A673 (cell line): ENCODE results near the gene MYO18B. TPM values are rescaled to one million over a fixed set of nuclear protein-coding genes. Genes with fewer than 3 reads are reported as not detected.

ENCODE experiments used
- BruUV-seq: library from RNA; stranded (reverse); fragments of 400-500 nt; replicated peaks from 2 replicates; lab custom pipeline; 2021; lab: Mats Ljungman, UMichigan
- CTCF ChIA-PET: fragments of 300-600 bp; sonication (Branson Sonifier 250); formaldehyde crosslinking; loops from one replicate; lab custom pipeline; 2022; ENCODE audit warnings: antibody characterized with exemption; lab: Charles Lee
- POLR2A ChIA-PET: fragments of 300-600 bp; sonication (Branson Sonifier 250); formaldehyde crosslinking; loops from one replicate; lab custom pipeline; 2022; ENCODE audit warnings: antibody characterized with exemption; ENCODE audit not compliant: low non-redundant PET; lab: Charles Lee
- DNase-seq: peaks from one replicate; pipeline ENCODE4 v3.0.0-alpha.2; 2015; ENCODE audit warnings: low spot score
- H3K27ac ChIP-seq: fragments of 200-600 bp; sonication (generic); 2 replicates; pipeline ENCODE4 v1.5.1; 2016; ENCODE audit warnings: mixed run types, low read depth, mild to moderate bottlenecking, mixed read lengths, antibody characterized with exemption, low read length; ENCODE audit not compliant: poor library complexity, severe bottlenecking
- H3K27me3 ChIP-seq: fragments of 200-600 bp; sonication (generic); replicated peaks from 2 replicates; pipeline ENCODE4 v1.6.1; 2017; ENCODE audit warnings: mixed run types, low read depth, mild to moderate bottlenecking, mixed read lengths, antibody characterized with exemption, low read length; ENCODE audit not compliant: insufficient read depth, poor library complexity
- H3K36me3 ChIP-seq: fragments of 200-600 bp; sonication (generic); 2 replicates; pipeline ENCODE4 v1.6.1; 2016; ENCODE audit warnings: mixed run types, mild to moderate bottlenecking, mixed read lengths, antibody characterized with exemption, low read length; ENCODE audit not compliant: insufficient read depth, poor library complexity, severe bottlenecking
- H3K4me1 ChIP-seq: fragments of 200-600 bp; sonication (generic); 2 replicates; pipeline ENCODE4 v1.6.1; 2017; ENCODE audit warnings: mixed run types, mild to moderate bottlenecking, mixed read lengths, antibody characterized with exemption, low read length; ENCODE audit not compliant: insufficient read depth, poor library complexity, severe bottlenecking
- H3K4me3 ChIP-seq: fragments of 200-600 bp; sonication (generic); 2 replicates; pipeline ENCODE4 v1.5.1; 2016; ENCODE audit warnings: low read depth, mixed run types, mild to moderate bottlenecking, mixed read lengths, low read length; ENCODE audit not compliant: poor library complexity, severe bottlenecking
- H3K9me3 ChIP-seq: fragments of 200-600 bp; sonication (generic); 2 replicates; pipeline ENCODE4 v1.6.1; 2016; ENCODE audit warnings: mixed run types, low read depth, mild to moderate bottlenecking, mixed read lengths, antibody characterized with exemption, low read length; ENCODE audit not compliant: poor library complexity, severe bottlenecking
- EZH2 ChIP-seq: fragments of 200-600 bp; sonication (generic); IDR thresholded peaks from 2 replicates; pipeline ENCODE4 v1.6.1; 2017; ENCODE audit warnings: borderline replicate concordance, low read depth, mild to moderate bottlenecking, mixed read lengths, antibody characterized with exemption, low read length; ENCODE audit not compliant: poor library complexity, severe bottlenecking
- intact Hi-C: fragments of 100-400 bp; cut with micrococcal nuclease; formaldehyde crosslinking; loops from one replicate; pipeline ENCODE4 v1.10.0; 2022; ENCODE audit not compliant: unreplicated experiment
- total RNA-seq: library from RNA; stranded (reverse); gene quantifications from 2 replicates; pipeline ENCODE4 v1.2.3, GENCODE V29; 2021
- TF ChIP-seq, protein P1 (sequence below): fragments of 300-800, 200-600 bp; sonication (generic); conservative IDR thresholded peaks from 2 replicates; pipeline ENCODE4 v1.5.1; 2017; ENCODE audit warnings: low read depth, mild to moderate bottlenecking, antibody characterized with exemption, low read length, moderate library complexity, mixed read lengths

Gene MYO18B
- total RNA-seq, 1 experiment from 2014 or later = not detected

DNA sequence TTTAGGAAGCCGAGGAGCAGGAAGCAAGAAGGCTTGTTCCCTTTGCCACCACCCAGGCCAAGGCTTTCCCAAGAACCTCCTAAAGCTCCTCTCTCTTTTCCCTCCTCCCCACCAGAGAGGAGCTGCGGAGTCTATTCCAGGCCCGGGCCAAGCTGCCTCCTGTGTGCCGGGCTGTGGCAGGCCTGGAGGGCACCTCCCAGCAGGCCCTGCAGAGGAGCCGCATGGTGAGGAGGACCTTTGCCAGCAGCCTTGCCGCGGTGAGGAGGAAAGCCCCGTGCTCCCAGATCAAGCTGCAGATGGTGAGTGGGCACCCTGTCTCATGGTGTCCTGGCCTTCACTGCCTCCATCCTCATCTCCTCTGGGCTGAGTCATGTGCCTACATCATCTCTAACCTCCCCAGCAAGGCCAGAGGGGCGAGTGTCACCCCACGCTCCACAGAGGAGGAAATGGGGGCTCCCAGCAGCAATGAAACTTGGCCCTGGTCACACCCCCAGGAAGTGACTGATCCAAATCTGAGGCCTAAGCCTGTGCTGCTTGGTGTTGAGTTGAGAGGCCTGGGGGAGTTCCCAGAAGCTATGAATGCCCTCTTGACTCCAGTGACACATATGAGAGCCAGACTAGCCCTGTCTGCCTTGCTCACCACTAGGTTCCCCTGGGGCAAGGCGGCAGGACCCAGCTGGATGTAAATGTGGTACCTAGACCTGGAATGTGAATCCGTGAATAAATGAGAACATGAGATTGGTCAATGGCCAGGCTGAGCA is 104.2 kb downstream of the MYO18B start:
- no peaks in the 10 kb centered on the region for H3K4me1 ChIP-seq
- H3K36me3 ChIP-seq = no peaks in the 10 kb centered on the region
- no peak for DNase-seq
- TF ChIP-seq EZH2 = no peak
- TF ChIP-seq, protein P1, sequence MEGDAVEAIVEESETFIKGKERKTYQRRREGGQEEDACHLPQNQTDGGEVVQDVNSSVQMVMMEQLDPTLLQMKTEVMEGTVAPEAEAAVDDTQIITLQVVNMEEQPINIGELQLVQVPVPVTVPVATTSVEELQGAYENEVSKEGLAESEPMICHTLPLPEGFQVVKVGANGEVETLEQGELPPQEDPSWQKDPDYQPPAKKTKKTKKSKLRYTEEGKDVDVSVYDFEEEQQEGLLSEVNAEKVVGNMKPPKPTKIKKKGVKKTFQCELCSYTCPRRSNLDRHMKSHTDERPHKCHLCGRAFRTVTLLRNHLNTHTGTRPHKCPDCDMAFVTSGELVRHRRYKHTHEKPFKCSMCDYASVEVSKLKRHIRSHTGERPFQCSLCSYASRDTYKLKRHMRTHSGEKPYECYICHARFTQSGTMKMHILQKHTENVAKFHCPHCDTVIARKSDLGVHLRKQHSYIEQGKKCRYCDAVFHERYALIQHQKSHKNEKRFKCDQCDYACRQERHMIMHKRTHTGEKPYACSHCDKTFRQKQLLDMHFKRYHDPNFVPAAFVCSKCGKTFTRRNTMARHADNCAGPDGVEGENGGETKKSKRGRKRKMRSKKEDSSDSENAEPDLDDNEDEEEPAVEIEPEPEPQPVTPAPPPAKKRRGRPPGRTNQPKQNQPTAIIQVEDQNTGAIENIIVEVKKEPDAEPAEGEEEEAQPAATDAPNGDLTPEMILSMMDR = no peak
- no TSS peak for BruUV-seq
- H3K27ac ChIP-seq = no peak overlapping the region
- ChIA-PET CTCF (interaction anchor here (0.7 kb wide), 1 partner anchor 403 kb away, joined by 3 read pairs; no protein-coding TSS in a partner anchor), POLR2A (no interaction called here)
- H3K27me3 ChIP-seq = no peaks in the 10 kb centered on the region
- H3K9me3 ChIP-seq = no peaks in the 10 kb centered on the region
- no peak overlapping the region for H3K4me3 ChIP-seq
- intact Hi-C loops = no loop called here

DNA sequence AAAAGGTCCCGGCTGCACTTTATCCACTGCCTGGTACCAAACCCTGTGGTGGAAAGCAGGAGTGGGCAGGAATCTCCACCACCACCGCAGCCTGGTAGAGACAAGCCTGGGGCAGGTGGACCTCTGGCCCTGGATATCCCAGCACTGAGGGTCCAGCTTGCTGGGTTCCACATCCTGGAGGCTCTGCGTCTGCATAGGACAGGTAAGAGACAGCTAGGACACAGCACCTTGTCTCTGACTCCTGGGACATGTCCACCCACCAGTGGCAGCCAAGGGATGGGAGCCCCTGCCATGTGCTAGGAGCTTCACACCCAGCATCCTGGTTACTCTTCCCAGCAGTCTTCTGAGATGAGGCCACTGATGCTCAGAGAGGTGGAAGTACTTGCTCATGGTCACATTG is 105.5 kb downstream of the MYO18B start:
- no peak overlapping the region for H3K4me3 ChIP-seq
- no peaks in the 10 kb centered on the region for H3K27me3 ChIP-seq
- intact Hi-C loops = no loop called here
- H3K36me3 ChIP-seq = no peaks in the 10 kb centered on the region
- TF ChIP-seq, protein P1 = no peak
- TF ChIP-seq EZH2 = no peak
- ChIA-PET CTCF (no interaction called here), POLR2A (no interaction called here)
- BruUV-seq = no TSS peak
- H3K4me1 ChIP-seq = no peaks in the 10 kb centered on the region
- H3K27ac ChIP-seq = no peak overlapping the region
- no peaks in the 10 kb centered on the region for H3K9me3 ChIP-seq
- DNase-seq = no peak

- POLR2A ChIA-PET = no interaction called here
- CTCF ChIA-PET = no interaction called here
- no peak for DNase-seq
- TF ChIP-seq EZH2 = no peak
- TF ChIP-seq, protein P1 = no peak
- Histone ChIP-seq H3K4me3 (no peak overlapping the region), H3K27me3 (no peaks in the 10 kb centered on the region), H3K27ac (no peak overlapping the region), H3K36me3 (no peaks in the 10 kb centered on the region), H3K9me3 (no peaks in the 10 kb centered on the region), H3K4me1 (no peaks in the 10 kb centered on the region)
- BruUV-seq = no TSS peak
- intact Hi-C loops = no loop called here
Observed at GRCh38 chr22:25848954-25849353, 107.0 kb downstream of the MYO18B start.
